Measurements from ENCODE around the gene SPECC1L.

- TF ChIP-seq CTCF (conservative IDR thresholded peaks at IDR 0.05; ENCODE audit: low read depth, low read length) (no peak), EZH2phosphoT487 (IDR thresholded peaks at IDR 0.05; ENCODE audit: borderline replicate concordance, low read length) (no peak), EZH2 (IDR thresholded peaks at IDR 0.05; ENCODE audit: low read length, unreplicated experiment) (no peak)
Measured at GRCh38 chr22:24284747-24285203, 14.1 kb downstream of the SPECC1L start.

Data from PC-3 (cell line).